ENCODE data around the gene GPR162. TPM values are rescaled to one million over a fixed set of nuclear protein-coding genes. Genes with fewer than 3 reads are reported as not detected.

The GPR162 gene
- total and polyA plus RNA-seq, 2 of the 4 experiments (the other 2 are of a cell fraction) = 2.9 to 6.0 TPM

GRCh38 chr12:6773590-6774351 lies 47.9 kb upstream of the GPR162 start:
- Histone ChIP-seq H3K4me2 (ENCODE audit: low read depth, low read length) (no peak overlapping the region), H4K5ac (ENCODE audit: low read depth, low read length) (no peak overlapping the region), H2AK9ac (replicated peaks; ENCODE audit: low read depth, low read length, poor library complexity) (no peak overlapping the region), H3K23ac (ENCODE audit: low read depth, low read length) (no peak overlapping the region), H2BK120ac (ENCODE audit: low read depth, low read length) (no peak overlapping the region), H3K56ac (ENCODE audit: extremely low read depth, insufficient read depth, low read length) (no peak overlapping the region), H4K20me1 (ENCODE audit: insufficient read depth, low read length) (peaks cover 15% of the 10 kb centered on the region), H2BK15ac (ENCODE audit: low read depth, low read length) (no peak overlapping the region), H4K8ac (ENCODE audit: low read depth in 2 of 2, low read length in 2 of 2) (no peak overlapping the region), H3K9me3 (ENCODE audit: control insufficient read depth, insufficient read depth, low read length) (no peaks in the 10 kb centered on the region), H2BK20ac (ENCODE audit: low read depth, low read length) (no peak overlapping the region), H2BK5ac (ENCODE audit: low read depth, low read length, poor library complexity, severe bottlenecking) (no peak overlapping the region), H3K27ac (ENCODE audit: insufficient read depth, low read length) (no peak overlapping the region), H4K91ac (ENCODE audit: insufficient read depth, low read depth, low read length) (no peak overlapping the region), H3K27me3 (ENCODE audit: control insufficient read depth, insufficient read depth, low read length) (no peaks in the 10 kb centered on the region), H3K9ac (ENCODE audit: low read depth, low read length) (no peak overlapping the region), H3K14ac (replicated peaks; ENCODE audit: low read depth, low read length) (no peak overlapping the region), H3K4me3 (ENCODE audit: insufficient read depth, low read depth, low read length) (no peak overlapping the region), H3K18ac (ENCODE audit: low read depth, low read length) (no peak overlapping the region), H2AK5ac (ENCODE audit: low read depth, low read length) (no peak overlapping the region), H3K4me1 (ENCODE audit: control insufficient read depth, insufficient read depth, low read length) (peaks cover 10% of the 10 kb centered on the region), H3K9me1 (ENCODE audit: insufficient read depth, low read length) (peaks cover 7% of the 10 kb centered on the region), H3K79me1 (ENCODE audit: low read depth in 1 of 2, low read length in 2 of 2) (peaks cover 9 to 23% of the 10 kb centered on the region in 2 experiments), H3K36me3 (ENCODE audit: control insufficient read depth, insufficient read depth, low read length) (peaks cover 17% of the 10 kb centered on the region), H2AFZ (replicated peaks; ENCODE audit: low read length, poor library complexity) (no peak overlapping the region), H3K4ac (ENCODE audit: low read depth, low read length) (no peak overlapping the region)
- DNase-seq (no peak), ATAC-seq (ENCODE audit: low read depth) (no peak)
- in situ Hi-C loops (cut with MboI; ENCODE audit: low sequenced_read_pairs) = no loop called here
- intact Hi-C loops (cut with micrococcal nuclease) = no loop called here
- WGBS, 2 experiments (ENCODE audit: extremely low coverage in 2 of 2, insufficient read length in 1 of 2) = 53% methylated on average over 16 of the region's 60 CpGs; no CpG with 5 or more reads in 1 of the 2 experiments
- no TSS peak for BruUV-seq (replicated peaks)
- TF ChIP-seq RCOR1 (IDR thresholded peaks at IDR 0.05; ENCODE audit: insufficient replicate concordance, low read length) (no peak), CHD1 (IDR thresholded peaks at IDR 0.05; ENCODE audit: low read depth, low read length) (no peak), POLR2A (IDR thresholded peaks at IDR 0.05; ENCODE audit: low read depth, low read length) (no peak), RAD21 (IDR thresholded peaks at IDR 0.05; ENCODE audit: low read length) (no peak), SMC3 (IDR thresholded peaks at IDR 0.05; ENCODE audit: low read depth, low read length) (no peak), BHLHE40 (IDR thresholded peaks at IDR 0.05; ENCODE audit: low read depth, low read length) (no peak), MXI1 (IDR thresholded peaks at IDR 0.05; ENCODE audit: borderline replicate concordance, low read depth, low read length) (no peak), USF2 (IDR thresholded peaks at IDR 0.05; ENCODE audit: low read depth, low read length) (no peak), FOS (IDR thresholded peaks at IDR 0.05; ENCODE audit: low read depth, low read length) (no peak), MAZ (IDR thresholded peaks at IDR 0.05; ENCODE audit: borderline replicate concordance, low read depth, low read length) (no peak), CEBPB (IDR thresholded peaks at IDR 0.05; ENCODE audit: low read depth, low read length) (no peak), NFE2L2 (IDR thresholded peaks at IDR 0.05; ENCODE audit: low read depth, low read length) (no peak), MAFK (IDR thresholded peaks at IDR 0.05; ENCODE audit: low read depth, low read length) (no peak), RFX5 (IDR thresholded peaks at IDR 0.05; ENCODE audit: low read depth, low read length) (no peak)
- TF ChIP-seq, protein P1, sequence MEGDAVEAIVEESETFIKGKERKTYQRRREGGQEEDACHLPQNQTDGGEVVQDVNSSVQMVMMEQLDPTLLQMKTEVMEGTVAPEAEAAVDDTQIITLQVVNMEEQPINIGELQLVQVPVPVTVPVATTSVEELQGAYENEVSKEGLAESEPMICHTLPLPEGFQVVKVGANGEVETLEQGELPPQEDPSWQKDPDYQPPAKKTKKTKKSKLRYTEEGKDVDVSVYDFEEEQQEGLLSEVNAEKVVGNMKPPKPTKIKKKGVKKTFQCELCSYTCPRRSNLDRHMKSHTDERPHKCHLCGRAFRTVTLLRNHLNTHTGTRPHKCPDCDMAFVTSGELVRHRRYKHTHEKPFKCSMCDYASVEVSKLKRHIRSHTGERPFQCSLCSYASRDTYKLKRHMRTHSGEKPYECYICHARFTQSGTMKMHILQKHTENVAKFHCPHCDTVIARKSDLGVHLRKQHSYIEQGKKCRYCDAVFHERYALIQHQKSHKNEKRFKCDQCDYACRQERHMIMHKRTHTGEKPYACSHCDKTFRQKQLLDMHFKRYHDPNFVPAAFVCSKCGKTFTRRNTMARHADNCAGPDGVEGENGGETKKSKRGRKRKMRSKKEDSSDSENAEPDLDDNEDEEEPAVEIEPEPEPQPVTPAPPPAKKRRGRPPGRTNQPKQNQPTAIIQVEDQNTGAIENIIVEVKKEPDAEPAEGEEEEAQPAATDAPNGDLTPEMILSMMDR (conservative IDR thresholded peaks at IDR 0.05; ENCODE audit: low read depth, low read length) = no peak
- TF ChIP-seq, protein P2, sequence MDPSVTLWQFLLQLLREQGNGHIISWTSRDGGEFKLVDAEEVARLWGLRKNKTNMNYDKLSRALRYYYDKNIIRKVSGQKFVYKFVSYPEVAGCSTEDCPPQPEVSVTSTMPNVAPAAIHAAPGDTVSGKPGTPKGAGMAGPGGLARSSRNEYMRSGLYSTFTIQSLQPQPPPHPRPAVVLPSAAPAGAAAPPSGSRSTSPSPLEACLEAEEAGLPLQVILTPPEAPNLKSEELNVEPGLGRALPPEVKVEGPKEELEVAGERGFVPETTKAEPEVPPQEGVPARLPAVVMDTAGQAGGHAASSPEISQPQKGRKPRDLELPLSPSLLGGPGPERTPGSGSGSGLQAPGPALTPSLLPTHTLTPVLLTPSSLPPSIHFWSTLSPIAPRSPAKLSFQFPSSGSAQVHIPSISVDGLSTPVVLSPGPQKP (IDR thresholded peaks at IDR 0.05; ENCODE audit: borderline replicate concordance, low read depth, low read length) = no peak
- ChIA-PET CTCF (interaction anchor here (0.8 kb wide), 1 partner anchor 21 kb away, joined by 3 read pairs; the partner anchor contains the start of gene MLF2), POLR2A (ENCODE audit: unreplicated experiment) (no interaction called here)
- dilution Hi-C loops (cut with HindIII; ENCODE audit: low sequenced_read_pairs, unreplicated experiment) = no loop called here

Measured in IMR-90 (cell line).